ENCODE data around the gene ZC3HAV1.

The ZC3HAV1 gene

GRCh38 chr7:139075871-139076686 lies 33.4 kb downstream of the ZC3HAV1 start:
- TF ChIP-seq POLR2AphosphoS5 (IDR thresholded peaks at IDR 0.05; ENCODE audit: low read depth, low read length) (no peak), TAF1 (IDR thresholded peaks at IDR 0.05; ENCODE audit: borderline replicate concordance, insufficient read depth, low read length) (no peak), SIN3A (IDR thresholded peaks at IDR 0.05; ENCODE audit: borderline replicate concordance, insufficient read depth, low read length) (no peak), FOXP2 (optimal IDR thresholded peaks at IDR 0.05; ENCODE audit: borderline replicate concordance, extremely low read depth, extremely low read length, insufficient read depth) (no peak)
- TF ChIP-seq, protein P1, sequence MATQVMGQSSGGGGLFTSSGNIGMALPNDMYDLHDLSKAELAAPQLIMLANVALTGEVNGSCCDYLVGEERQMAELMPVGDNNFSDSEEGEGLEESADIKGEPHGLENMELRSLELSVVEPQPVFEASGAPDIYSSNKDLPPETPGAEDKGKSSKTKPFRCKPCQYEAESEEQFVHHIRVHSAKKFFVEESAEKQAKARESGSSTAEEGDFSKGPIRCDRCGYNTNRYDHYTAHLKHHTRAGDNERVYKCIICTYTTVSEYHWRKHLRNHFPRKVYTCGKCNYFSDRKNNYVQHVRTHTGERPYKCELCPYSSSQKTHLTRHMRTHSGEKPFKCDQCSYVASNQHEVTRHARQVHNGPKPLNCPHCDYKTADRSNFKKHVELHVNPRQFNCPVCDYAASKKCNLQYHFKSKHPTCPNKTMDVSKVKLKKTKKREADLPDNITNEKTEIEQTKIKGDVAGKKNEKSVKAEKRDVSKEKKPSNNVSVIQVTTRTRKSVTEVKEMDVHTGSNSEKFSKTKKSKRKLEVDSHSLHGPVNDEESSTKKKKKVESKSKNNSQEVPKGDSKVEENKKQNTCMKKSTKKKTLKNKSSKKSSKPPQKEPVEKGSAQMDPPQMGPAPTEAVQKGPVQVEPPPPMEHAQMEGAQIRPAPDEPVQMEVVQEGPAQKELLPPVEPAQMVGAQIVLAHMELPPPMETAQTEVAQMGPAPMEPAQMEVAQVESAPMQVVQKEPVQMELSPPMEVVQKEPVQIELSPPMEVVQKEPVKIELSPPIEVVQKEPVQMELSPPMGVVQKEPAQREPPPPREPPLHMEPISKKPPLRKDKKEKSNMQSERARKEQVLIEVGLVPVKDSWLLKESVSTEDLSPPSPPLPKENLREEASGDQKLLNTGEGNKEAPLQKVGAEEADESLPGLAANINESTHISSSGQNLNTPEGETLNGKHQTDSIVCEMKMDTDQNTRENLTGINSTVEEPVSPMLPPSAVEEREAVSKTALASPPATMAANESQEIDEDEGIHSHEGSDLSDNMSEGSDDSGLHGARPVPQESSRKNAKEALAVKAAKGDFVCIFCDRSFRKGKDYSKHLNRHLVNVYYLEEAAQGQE (IDR thresholded peaks at IDR 0.05; ENCODE audit: insufficient read depth in 1 of 2, low read depth in 2 of 2, low read length in 2 of 2) = no peak

- TF ChIP-seq SIN3A (IDR thresholded peaks at IDR 0.05; ENCODE audit: borderline replicate concordance, insufficient read depth, low read length) = no peak
- TF ChIP-seq, protein P1 (IDR thresholded peaks at IDR 0.05; ENCODE audit: insufficient read depth in 1 of 2, low read depth in 2 of 2, low read length in 2 of 2) = no peak
- TF ChIP-seq POLR2AphosphoS5 (IDR thresholded peaks at IDR 0.05; ENCODE audit: low read depth, low read length) = no peak
- no peak for TF ChIP-seq TAF1 (IDR thresholded peaks at IDR 0.05; ENCODE audit: borderline replicate concordance, insufficient read depth, low read length)
- TF ChIP-seq FOXP2 (optimal IDR thresholded peaks at IDR 0.05; ENCODE audit: borderline replicate concordance, extremely low read depth, extremely low read length, insufficient read depth) = no peak
These were observed 34.4 kb downstream of the ZC3HAV1 start for GRCh38 chr7:139075031-139075652.

GRCh38 chr7:139072796-139073195 lies 36.7 kb downstream of the ZC3HAV1 start:
- TF ChIP-seq TAF1 (IDR thresholded peaks at IDR 0.05; ENCODE audit: borderline replicate concordance, insufficient read depth, low read length) (no peak), SIN3A (IDR thresholded peaks at IDR 0.05; ENCODE audit: borderline replicate concordance, insufficient read depth, low read length) (no peak), POLR2AphosphoS5 (IDR thresholded peaks at IDR 0.05; ENCODE audit: low read depth, low read length) (no peak), FOXP2 (optimal IDR thresholded peaks at IDR 0.05; ENCODE audit: borderline replicate concordance, extremely low read depth, extremely low read length, insufficient read depth) (no peak)
- TF ChIP-seq, protein P1 (IDR thresholded peaks at IDR 0.05; ENCODE audit: insufficient read depth in 1 of 2, low read depth in 2 of 2, low read length in 2 of 2) = no peak

DNA sequence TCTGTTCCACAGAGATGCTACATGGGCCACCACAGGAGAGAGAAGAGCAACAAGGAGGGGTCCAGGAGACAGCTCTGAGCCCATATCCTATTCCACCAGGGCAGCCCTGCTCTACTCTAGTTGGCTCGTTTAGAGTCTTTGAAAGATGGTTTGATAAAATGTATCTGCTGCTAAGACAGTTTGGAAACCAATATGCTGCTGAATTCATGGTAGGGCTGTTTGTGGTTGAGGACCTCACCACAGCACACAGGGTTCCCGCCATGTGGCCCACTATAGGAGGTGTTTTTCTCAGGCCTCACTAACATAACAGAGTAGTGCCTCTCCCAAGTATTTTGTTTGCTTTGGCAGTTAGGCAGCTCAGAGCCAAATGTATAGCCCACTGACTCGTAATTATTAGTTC lies 37.8 kb downstream of the ZC3HAV1 start:
- TF ChIP-seq SIN3A (IDR thresholded peaks at IDR 0.05; ENCODE audit: borderline replicate concordance, insufficient read depth, low read length) (no peak), POLR2AphosphoS5 (IDR thresholded peaks at IDR 0.05; ENCODE audit: low read depth, low read length) (no peak), TAF1 (IDR thresholded peaks at IDR 0.05; ENCODE audit: borderline replicate concordance, insufficient read depth, low read length) (no peak), FOXP2 (optimal IDR thresholded peaks at IDR 0.05; ENCODE audit: borderline replicate concordance, extremely low read depth, extremely low read length, insufficient read depth) (no peak)
- TF ChIP-seq, protein P1 (IDR thresholded peaks at IDR 0.05; ENCODE audit: insufficient read depth in 1 of 2, low read depth in 2 of 2, low read length in 2 of 2) = no peak
